Transverse colon (tissue), 4 donors: ENCODE data around the gene WDFY2. TPM values are rescaled to one million over a fixed set of nuclear protein-coding genes. Genes with fewer than 3 reads are reported as not detected.
"Not testable (repeated sequence)": the region's sequence is repeated elsewhere in the genome, so short reads cannot be mapped to it uniquely, and the experiment has no call there.

Experiments used
- DNase-seq: peaks from one replicate; pipeline ENCODE4 v3.0.0-alpha.2; 2019
- H3K27ac ChIP-seq, 4 donors: fragments of 200-600 bp; sonication (generic); 2 replicates each; pipeline ENCODE4 v1.5.1; 2016 to 2018; ENCODE audit warnings: inconsistent platforms in 4 of 4
- H3K27me3 ChIP-seq: fragments of 200-600 bp; sonication (generic); 2 replicates; pipeline ENCODE4 v1.5.1; 2017; ENCODE audit warnings: inconsistent platforms
- H3K36me3 ChIP-seq, 4 donors: fragments of 200-600 bp; sonication (generic); 2 replicates each; pipeline ENCODE4 v1.5.1; 2017 to 2019; ENCODE audit warnings: inconsistent platforms in 4 of 4
- H3K4me1 ChIP-seq, 4 donors: fragments of 200-600 bp; sonication (generic); 2 replicates each; pipeline ENCODE4 v1.5.1; 2017 to 2020; ENCODE audit warnings: inconsistent platforms in 4 of 4
- H3K4me3 ChIP-seq, 4 donors: fragments of 200-600 bp; sonication (generic); 1 replicate in 1 of 4; 2 replicates in 3 of 4; pipeline versions ENCODE4 v1.5.1 to v1.6.1; 2017 to 2019; ENCODE audit warnings: inconsistent platforms in 4 of 4
- H3K9me3 ChIP-seq, 2 donors: fragments of 200-600 bp; sonication (generic); 2 replicates each; pipeline ENCODE4 v1.5.1; 2017 to 2019; ENCODE audit warnings: inconsistent platforms in 2 of 2
- CTCF ChIP-seq, 5 experiments: fragments of 200-600 bp in 3 of 5; fragments of 450-650 bp in 2 of 5; sonication (generic) in 3 of 5; IDR thresholded peaks; 1 replicate in 2 of 5; 2 replicates in 3 of 5; pipeline ENCODE4 v1.5.1; 2016 to 2017; ENCODE audit warnings: antibody characterized with exemption in 5 of 5, inconsistent platforms in 3 of 5, mild to moderate bottlenecking in 2 of 5, moderate library complexity in 1 of 5
- EP300 ChIP-seq: sonication (generic); formaldehyde crosslinking; IDR thresholded peaks from one replicate; pipeline ENCODE4 v1.6.1; 2017; ENCODE audit warnings: antibody characterized with exemption, low read depth
- POLR2A ChIP-seq: fragments of 450-650 bp; IDR thresholded peaks from one replicate; pipeline ENCODE4 v1.6.1; 2016; ENCODE audit warnings: antibody characterized with exemption, mild to moderate bottlenecking, moderate library complexity
- POLR2AphosphoS5 ChIP-seq, 3 donors: sonication (generic); formaldehyde crosslinking; IDR thresholded peaks; one replicate each; pipeline ENCODE4 v1.6.1; 2016; ENCODE audit warnings: antibody characterized with exemption in 3 of 3
- WGBS, 2 donors: methylation state at CpG; one replicate each; pipeline ENCODE4 v1.1.5; 2018; ENCODE audit warnings: low coverage in 1 of 2; 5-methylcytosine and 5-hydroxymethylcytosine counted together
- in situ Hi-C, 4 donors: fragments of 200-750 bp; cut with MboI; loops; one replicate each; pipeline versions ENCODE4 v1.15.0 to v1.15.1; 2017; ENCODE audit warnings: low sequenced_read_pairs in 3 of 4, low pct_ligation_motif_present in 1 of 4, low pct_unique_long_range_greater_than_20kb in 1 of 4
- intact Hi-C: fragments of 100-400 bp; cut with DNase I; formaldehyde crosslinking; loops from one replicate; pipeline ENCODE4 v1.15.1; 2023; ENCODE audit warnings: low total_unique reads
- total RNA-seq, 4 donors: library from RNA; depleted of rRNA; stranded (reverse); fragments of >200 nt; gene quantifications; one replicate each; pipeline ENCODE4 v1.1.0, GENCODE V29; 2016

Gene WDFY2
- total RNA-seq, 4 donors from 2014 or later: 2.4 to 12.3 (median 6.7) TPM

- peaks cover 7 to 27% (median 11%) of the 10 kb centered on the region in 4 donors for H3K4me1 ChIP-seq
- H3K4me3 ChIP-seq: no peak overlapping the region
- intact Hi-C loops: no loop called here
- H3K27me3 ChIP-seq: no peaks in the 10 kb centered on the region
- in situ Hi-C loops: no loop called here
- WGBS, 2 donors: 71% methylated on average over 3 of the region's 3 CpGs
- peak overlapping the region in 2 of 4 donors; percentile 50 to 65 for H3K27ac ChIP-seq
- H3K36me3 ChIP-seq: no peaks in the 10 kb centered on the region
- H3K9me3 ChIP-seq: no peaks in the 10 kb centered on the region
- DNase-seq: no peak
- TF ChIP-seq EP300 (no peak), POLR2AphosphoS5 (IDR thresholded peaks at IDR 0.05) (no peak), CTCF (IDR thresholded peaks at IDR 0.05) (no peak), POLR2A (no peak)
These were observed 43.2 kb upstream of the WDFY2 start for GRCh38 chr13:51541037-51541436.

GRCh38 chr13:51541809-51542258 lies 42.4 kb upstream of the WDFY2 start:
- DNase-seq: peak; percentile 33
- TF ChIP-seq CTCF (IDR thresholded peaks at IDR 0.05) (no peak), POLR2A (no peak), POLR2AphosphoS5 (IDR thresholded peaks at IDR 0.05) (no peak), EP300 (no peak)
- Histone ChIP-seq H3K4me3 (no peak overlapping the region), H3K4me1 (peaks cover 7 to 27% (median 11%) of the 10 kb centered on the region in 4 donors), H3K9me3 (no peaks in the 10 kb centered on the region), H3K27me3 (no peaks in the 10 kb centered on the region), H3K27ac (peak overlapping the region in 3 of 4 donors; percentile 5 to 60 (median 51)), H3K36me3 (no peaks in the 10 kb centered on the region)
- 35 to 52% methylated on average over 2 to 6 of the region's 6 CpGs for WGBS, 2 donors
- intact Hi-C loops: no loop called here
- in situ Hi-C loops: no loop called here

GRCh38 chr13:51542346-51543242 lies 41.7 kb upstream of the WDFY2 start:
- H3K27me3 ChIP-seq: no peaks in the 10 kb centered on the region
- H3K27ac ChIP-seq: peak overlapping the region in 3 of 4 donors; percentile 5 to 60 (median 51)
- intact Hi-C loops (no loop called here), in situ Hi-C loops (no loop called here)
- no peak for DNase-seq
- H3K4me1 ChIP-seq: peaks cover 7 to 27% (median 11%) of the 10 kb centered on the region in 4 donors
- WGBS, 2 donors: 50 to 57% methylated on average over 8 to 9 of the region's 9 CpGs
- no peaks in the 10 kb centered on the region for H3K36me3 ChIP-seq
- TF ChIP-seq CTCF (IDR thresholded peaks at IDR 0.05) (no peak), POLR2AphosphoS5 (IDR thresholded peaks at IDR 0.05) (no peak), POLR2A (no peak), EP300 (no peak)
- H3K4me3 ChIP-seq: no peak overlapping the region
- no peaks in the 10 kb centered on the region for H3K9me3 ChIP-seq

- H3K9me3 ChIP-seq, H3K4me3 ChIP-seq, in situ Hi-C loops, DNase-seq, H3K27me3 ChIP-seq, H3K27ac ChIP-seq, intact Hi-C loops, H3K36me3 ChIP-seq: not testable (repeated sequence)
- peaks cover 7 to 19% (median 11%) of the 10 kb centered on the region in 4 donors for H3K4me1 ChIP-seq
- WGBS, 2 donors: 60 to 70% methylated on average over 3 of the region's 3 CpGs
These were observed 38.8 kb upstream of the WDFY2 start for GRCh38 chr13:51545446-51545845.
